Measurements from ENCODE around the gene CAPN12.

GRCh38 chr19:38712161-38712748, 32.0 kb downstream of the CAPN12 start:
- TF ChIP-seq CTCF (IDR thresholded peaks at IDR 0.05; ENCODE audit: low read depth, low read length) (no peak), EZH2phosphoT487 (IDR thresholded peaks at IDR 0.05; ENCODE audit: low read depth) (no peak)
